ENCODE measurements around the gene SGCB. TPM values are rescaled to one million over a fixed set of nuclear protein-coding genes. Genes with fewer than 3 reads are reported as not detected.
"Not testable (repeated sequence)": the region's sequence is repeated elsewhere in the genome, so short reads cannot be mapped to it uniquely, and the experiment has no call there.

The SGCB gene, protein sequence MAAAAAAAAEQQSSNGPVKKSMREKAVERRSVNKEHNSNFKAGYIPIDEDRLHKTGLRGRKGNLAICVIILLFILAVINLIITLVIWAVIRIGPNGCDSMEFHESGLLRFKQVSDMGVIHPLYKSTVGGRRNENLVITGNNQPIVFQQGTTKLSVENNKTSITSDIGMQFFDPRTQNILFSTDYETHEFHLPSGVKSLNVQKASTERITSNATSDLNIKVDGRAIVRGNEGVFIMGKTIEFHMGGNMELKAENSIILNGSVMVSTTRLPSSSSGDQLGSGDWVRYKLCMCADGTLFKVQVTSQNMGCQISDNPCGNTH
- 1 to 10 TPM in 1 of 3 donors, under 1 TPM in 2; 0.31 to 1.4 (median 0.48) TPM for polyA plus RNA-seq

DNA sequence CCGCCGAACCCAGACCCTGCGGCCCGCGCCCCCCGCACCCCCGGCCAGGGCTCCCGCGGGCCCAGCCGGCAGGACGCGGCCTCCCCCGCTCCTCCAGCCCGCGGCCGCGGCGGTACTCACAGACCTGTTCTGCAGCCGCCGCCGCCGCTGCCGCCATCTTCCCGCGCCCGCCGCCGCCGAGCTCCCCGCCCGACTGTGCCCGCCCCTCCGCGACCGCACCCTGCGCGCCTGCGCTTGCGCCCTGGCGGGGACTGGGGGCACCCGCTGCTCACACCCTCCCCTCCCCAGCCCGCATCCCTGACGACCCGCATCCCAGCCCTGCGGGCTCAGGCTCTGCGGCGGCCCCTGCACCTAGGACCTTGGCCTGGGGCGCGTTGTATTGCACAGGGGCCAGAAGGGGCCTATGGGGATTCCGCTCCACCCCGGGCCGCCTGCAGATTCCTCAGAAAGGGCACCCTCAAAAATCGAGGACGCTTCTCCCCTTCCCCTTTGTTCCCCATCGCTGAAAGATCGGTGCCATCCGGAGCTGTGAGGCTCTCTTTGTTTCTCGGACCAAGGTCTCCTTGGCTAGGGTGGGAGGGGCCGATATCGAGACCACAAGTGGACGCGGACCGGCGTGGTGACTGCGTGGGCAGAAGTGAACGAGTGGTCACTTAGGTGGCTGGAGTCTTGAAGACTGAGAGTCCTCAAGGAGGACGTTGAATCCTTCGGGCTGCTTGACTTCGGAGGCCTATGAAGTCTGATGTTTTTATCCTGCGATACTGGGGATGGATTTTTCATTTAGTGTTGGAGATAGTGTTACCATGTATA is at the start of gene SGCB:
SGCB (minus strand) TSS at position 197 of the 810 bp plus-strand sequence; CDS start at position 157, 40 bp downstream.
- H3K4me1 Mint-ChIP-seq: peaks cover 14 to 28% of the 10 kb centered on the region in 2 donors
- peaks cover 0 to 1% (median 0%) of the 10 kb centered on the region in 6 donors for H3K9me3 Mint-ChIP-seq
- H3K36me3 Mint-ChIP-seq: no peaks in the 10 kb centered on the region
- peak within 1 kb of the TSS; percentile 73 to 88 (median 80) for H3K4me3 Mint-ChIP-seq
- DNase-seq: peak; percentile 27 to 63 (median 38)
- H3K27ac Mint-ChIP-seq: peak within 1 kb of the TSS in 1 of 6 donors; percentile 82
- peaks cover 4 to 11% (median 5%) of the 10 kb centered on the region in 3 donors for H3K27me3 Mint-ChIP-seq (ENCODE audit: low read depth in 3 of 3)

DNA sequence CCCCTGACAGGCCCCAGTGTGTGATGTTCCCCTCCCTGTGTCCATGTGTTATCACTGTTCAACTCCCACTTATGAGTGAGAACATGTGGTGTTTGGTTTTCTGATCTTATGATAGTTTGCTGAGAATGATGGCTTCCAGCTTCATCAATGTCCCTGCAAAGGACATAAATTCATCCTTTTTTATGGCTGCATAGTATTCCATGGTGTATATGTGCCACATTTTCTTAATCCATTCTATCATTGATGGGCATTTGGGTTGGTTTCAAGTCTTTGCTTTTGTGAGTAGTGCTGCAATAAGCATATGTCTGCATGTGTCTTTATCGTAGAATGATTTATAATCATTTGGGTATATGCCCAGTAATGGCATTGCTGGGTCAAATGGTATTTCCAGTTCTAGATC is 48.3 kb upstream of the SGCB start:
- not testable (repeated sequence) for H3K27ac Mint-ChIP-seq; DNase-seq; H3K27me3 Mint-ChIP-seq (ENCODE audit: low read depth in 3 of 3); H3K4me1 Mint-ChIP-seq; H3K4me3 Mint-ChIP-seq; H3K36me3 Mint-ChIP-seq
- peaks cover 0 to 25% (median 12%) of the 10 kb centered on the region in 6 donors for H3K9me3 Mint-ChIP-seq

DNA sequence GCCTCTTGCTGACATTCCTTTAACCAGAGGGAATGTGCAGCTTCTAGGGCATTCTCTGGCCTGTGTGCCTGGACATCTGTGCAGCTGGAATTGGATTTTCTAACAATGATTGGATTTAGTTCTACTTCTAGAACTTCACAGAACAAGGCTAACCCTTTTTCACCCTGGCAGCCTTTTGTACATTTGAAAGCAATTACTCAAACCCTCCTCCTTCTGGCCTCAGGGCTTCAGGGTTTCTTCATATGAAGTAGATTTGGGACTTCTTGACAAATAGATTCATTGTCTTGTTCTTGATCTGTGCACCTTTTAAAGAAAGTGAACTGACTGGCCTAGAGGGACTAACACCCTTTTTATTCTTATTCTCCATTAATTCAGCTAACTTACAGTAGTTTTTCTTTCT is 43.1 kb upstream of the SGCB start:
- Mint-ChIP-seq H3K36me3 (no peaks in the 10 kb centered on the region), H3K27ac (no peak overlapping the region), H3K9me3 (peaks cover 0 to 17% (median 3%) of the 10 kb centered on the region in 6 donors), H3K4me3 (no peak overlapping the region), H3K4me1 (no peaks in the 10 kb centered on the region), H3K27me3 (ENCODE audit: low read depth in 3 of 3) (peaks cover 2 to 4% (median 2%) of the 10 kb centered on the region in 3 donors)
- no peak for DNase-seq

DNA sequence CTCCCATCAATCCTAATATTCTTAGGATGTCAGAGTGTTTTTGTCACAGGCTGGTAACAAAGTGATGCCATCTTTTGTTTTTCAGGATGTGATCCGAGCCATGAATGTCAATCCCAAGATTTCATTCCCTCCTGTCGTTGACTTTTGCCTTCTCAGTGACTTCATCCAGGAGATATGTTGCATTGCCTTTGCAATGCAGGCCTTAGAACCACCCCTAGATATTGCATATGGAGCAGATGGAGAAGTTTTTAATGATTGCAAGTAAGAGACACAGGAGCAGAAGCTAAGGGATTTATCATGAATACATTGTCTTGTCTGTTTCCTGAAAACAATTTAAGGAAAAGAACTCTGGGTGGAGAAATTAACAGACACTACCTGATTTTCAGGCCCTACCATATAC is 41.6 kb upstream of the SGCB start:
- DNase-seq: no peak
- H3K27me3 Mint-ChIP-seq (ENCODE audit: low read depth in 3 of 3): peaks cover 2 to 10% (median 4%) of the 10 kb centered on the region in 3 donors
- no peaks in the 10 kb centered on the region for H3K4me1 Mint-ChIP-seq
- no peak overlapping the region for H3K27ac Mint-ChIP-seq
- no peak overlapping the region for H3K4me3 Mint-ChIP-seq
- no peaks in the 10 kb centered on the region for H3K36me3 Mint-ChIP-seq
- H3K9me3 Mint-ChIP-seq: peaks cover 0 to 22% (median 3%) of the 10 kb centered on the region in 6 donors

DNA sequence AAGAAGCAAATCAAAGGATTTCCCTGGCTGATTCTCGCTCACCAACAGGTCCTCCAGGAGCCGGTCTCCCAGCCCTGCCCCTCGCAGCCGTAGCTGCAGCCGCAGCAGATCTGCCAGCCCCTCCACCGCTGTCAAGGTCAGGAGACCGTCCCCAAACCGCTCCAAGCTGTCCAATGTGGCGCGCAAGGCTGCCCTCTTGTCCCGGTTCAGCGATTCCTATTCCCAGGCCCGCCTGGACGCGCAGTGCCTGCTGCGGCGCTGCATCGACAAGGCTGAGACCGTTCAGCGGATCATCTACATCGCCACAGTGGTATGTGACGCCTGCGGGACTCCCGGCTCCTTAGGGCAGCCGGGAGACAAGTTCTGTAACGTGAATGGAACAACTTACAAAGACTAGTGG is 38.6 kb upstream of the SGCB start:
- H3K4me3 Mint-ChIP-seq: no peak overlapping the region
- peaks cover 0 to 5% (median 0%) of the 10 kb centered on the region in 3 donors for H3K36me3 Mint-ChIP-seq
- H3K4me1 Mint-ChIP-seq: no peaks in the 10 kb centered on the region
- no peak overlapping the region for H3K27ac Mint-ChIP-seq
- peaks cover 2 to 8% (median 5%) of the 10 kb centered on the region in 3 donors for H3K27me3 Mint-ChIP-seq (ENCODE audit: low read depth in 3 of 3)
- DNase-seq: no peak
- H3K9me3 Mint-ChIP-seq: peaks cover 0 to 19% (median 1%) of the 10 kb centered on the region in 6 donors

DNA sequence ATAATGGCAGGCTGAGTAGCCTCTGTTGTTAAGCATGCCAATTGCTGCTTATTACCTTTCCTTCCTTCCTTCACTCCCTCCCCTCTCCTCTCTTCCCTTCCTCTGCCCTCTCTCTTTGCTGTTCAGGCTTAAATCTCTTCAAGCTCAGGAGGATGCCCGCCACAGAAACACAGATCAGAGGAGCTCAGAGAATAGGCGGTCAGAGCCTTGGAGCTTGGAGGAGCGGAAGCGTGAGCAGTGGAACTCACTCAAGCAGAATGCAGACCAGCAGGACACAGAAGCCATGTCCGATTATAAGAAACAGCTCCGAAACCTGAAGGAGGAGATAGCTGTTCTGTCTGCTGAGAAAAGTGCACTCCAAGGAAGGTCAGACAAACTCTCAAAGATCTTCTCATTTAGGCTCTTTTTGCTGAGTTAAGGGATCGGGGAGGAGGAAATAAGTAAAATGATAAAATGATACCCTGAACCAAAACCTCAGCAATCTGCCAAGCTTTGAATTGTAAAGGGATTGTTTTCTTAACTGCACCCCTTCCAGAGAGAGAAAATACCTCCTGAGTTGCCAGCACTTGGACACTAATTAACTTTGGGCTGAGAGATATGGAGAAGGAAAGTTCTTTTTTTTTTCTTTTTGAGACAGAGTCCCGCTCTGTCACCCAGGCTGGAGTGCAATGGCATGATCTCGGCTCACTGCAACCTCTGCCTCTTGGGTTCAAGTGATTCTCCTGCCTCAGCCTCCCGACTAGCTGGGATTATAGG is 33.9 kb upstream of the SGCB start:
- peaks cover 0 to 20% (median 4%) of the 10 kb centered on the region in 6 donors for H3K9me3 Mint-ChIP-seq
- no peak overlapping the region for H3K27ac Mint-ChIP-seq
- H3K36me3 Mint-ChIP-seq: peaks cover 0 to 5% (median 0%) of the 10 kb centered on the region in 3 donors
- H3K4me1 Mint-ChIP-seq: no peaks in the 10 kb centered on the region
- no peak overlapping the region for H3K4me3 Mint-ChIP-seq
- peaks cover 0 to 6% (median 3%) of the 10 kb centered on the region in 3 donors for H3K27me3 Mint-ChIP-seq (ENCODE audit: low read depth in 3 of 3)
- DNase-seq: no peak

DNA sequence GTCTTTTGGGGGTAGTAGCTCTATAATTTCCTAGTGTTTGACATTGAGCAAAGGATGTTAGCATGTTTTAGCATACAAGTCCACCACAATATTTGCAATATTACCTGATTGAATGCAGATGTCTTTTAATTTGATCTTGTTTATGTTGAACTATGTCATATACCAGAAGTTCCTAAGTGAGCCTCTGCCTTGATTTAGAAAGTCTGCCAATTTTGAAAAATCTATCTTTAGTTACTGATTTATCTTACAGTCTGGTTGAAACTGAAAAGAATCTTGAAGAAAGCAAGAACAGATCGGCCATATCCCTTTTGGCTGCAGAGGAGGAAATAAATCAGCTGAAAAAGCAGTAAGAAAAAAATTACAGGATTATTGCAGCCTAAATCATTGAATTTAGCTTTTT is 31.5 kb upstream of the SGCB start:
- Mint-ChIP-seq H3K9me3 (peaks cover 0 to 13% (median 3%) of the 10 kb centered on the region in 6 donors), H3K4me1 (no peaks in the 10 kb centered on the region), H3K4me3 (no peak overlapping the region), H3K27me3 (ENCODE audit: low read depth in 3 of 3) (peaks cover 1 to 3% (median 2%) of the 10 kb centered on the region in 3 donors), H3K27ac (no peak overlapping the region), H3K36me3 (peaks cover 0 to 4% (median 0%) of the 10 kb centered on the region in 3 donors)
- DNase-seq: no peak

DNA sequence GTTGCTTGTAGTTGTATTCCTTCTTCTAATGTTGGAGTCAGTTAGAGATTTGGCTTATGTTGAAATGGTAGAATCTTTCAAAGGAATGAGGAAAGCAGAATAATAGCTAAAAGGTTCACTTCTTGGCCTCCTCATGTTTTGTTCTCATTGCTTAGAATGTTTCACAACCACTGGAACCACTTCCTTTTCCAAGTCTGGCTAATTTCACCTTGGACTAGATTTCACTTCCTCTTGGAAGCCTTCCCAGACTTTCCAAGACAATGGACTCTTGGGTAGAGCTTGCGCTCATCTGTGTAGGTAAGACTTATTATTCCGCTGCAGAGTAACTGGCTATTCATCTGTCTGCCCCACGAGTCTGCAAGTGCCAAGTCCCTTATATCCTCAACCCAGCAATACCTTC is 21.3 kb upstream of the SGCB start:
- H3K27me3 Mint-ChIP-seq (ENCODE audit: low read depth in 3 of 3): peaks cover 2 to 5% (median 2%) of the 10 kb centered on the region in 3 donors
- H3K27ac Mint-ChIP-seq: no peak overlapping the region
- no peak overlapping the region for H3K4me3 Mint-ChIP-seq
- no peaks in the 10 kb centered on the region for H3K4me1 Mint-ChIP-seq
- H3K36me3 Mint-ChIP-seq: no peaks in the 10 kb centered on the region
- peaks cover 0 to 5% (median 0%) of the 10 kb centered on the region in 6 donors for H3K9me3 Mint-ChIP-seq
- DNase-seq: no peak

DNA sequence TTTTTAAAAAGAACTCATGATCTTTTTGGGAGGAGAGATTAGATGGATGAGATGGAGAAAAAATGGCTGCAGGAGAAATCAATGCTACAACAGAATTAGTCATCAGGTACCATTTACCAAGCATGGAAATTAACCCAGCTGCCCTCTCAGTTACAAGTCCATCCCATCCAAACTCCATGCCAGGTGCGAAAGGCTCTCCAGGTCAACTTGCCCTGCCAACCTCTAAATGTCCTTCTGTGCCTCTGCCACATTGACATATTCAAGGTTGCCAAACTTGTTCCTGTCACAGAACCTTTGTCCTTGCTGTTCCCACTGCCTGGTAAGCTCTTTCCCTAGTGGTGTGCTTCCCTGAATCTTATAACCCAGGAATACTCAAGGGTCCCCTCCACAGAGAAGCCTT is 20.2 kb upstream of the SGCB start:
- H3K27me3 Mint-ChIP-seq (ENCODE audit: low read depth in 3 of 3): peaks cover 7 to 11% (median 11%) of the 10 kb centered on the region in 3 donors
- no peaks in the 10 kb centered on the region for H3K4me1 Mint-ChIP-seq
- peaks cover 0 to 8% (median 2%) of the 10 kb centered on the region in 6 donors for H3K9me3 Mint-ChIP-seq
- H3K36me3 Mint-ChIP-seq: no peaks in the 10 kb centered on the region
- H3K4me3 Mint-ChIP-seq: no peak overlapping the region
- DNase-seq: no peak
- no peak overlapping the region for H3K27ac Mint-ChIP-seq

DNA sequence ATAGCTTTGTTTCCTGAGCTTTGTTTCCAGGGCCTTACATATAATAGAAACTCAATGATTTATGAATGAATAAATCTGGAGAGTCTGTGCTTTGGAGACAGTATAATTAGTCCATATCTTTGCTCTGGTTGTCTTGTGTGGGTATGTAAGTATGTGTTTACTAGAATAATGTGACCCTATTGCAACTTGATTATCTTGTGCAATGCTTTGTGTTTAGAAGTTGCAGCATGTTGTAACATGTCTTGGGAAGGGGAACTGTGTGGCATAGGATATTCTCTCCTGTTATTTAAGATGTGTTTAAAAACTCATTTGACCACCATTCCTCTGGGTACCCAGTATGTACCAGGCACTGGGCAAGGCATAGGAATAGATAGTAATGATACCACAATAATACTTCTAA is 19.1 kb upstream of the SGCB start:
- H3K4me3 Mint-ChIP-seq: no peak overlapping the region
- no peaks in the 10 kb centered on the region for H3K36me3 Mint-ChIP-seq
- peaks cover 9 to 17% (median 15%) of the 10 kb centered on the region in 3 donors for H3K27me3 Mint-ChIP-seq (ENCODE audit: low read depth in 3 of 3)
- H3K27ac Mint-ChIP-seq: no peak overlapping the region
- peaks cover 0 to 16% (median 2%) of the 10 kb centered on the region in 6 donors for H3K9me3 Mint-ChIP-seq
- DNase-seq: no peak
- H3K4me1 Mint-ChIP-seq: peaks cover 2 to 5% of the 10 kb centered on the region in 2 donors

DNA sequence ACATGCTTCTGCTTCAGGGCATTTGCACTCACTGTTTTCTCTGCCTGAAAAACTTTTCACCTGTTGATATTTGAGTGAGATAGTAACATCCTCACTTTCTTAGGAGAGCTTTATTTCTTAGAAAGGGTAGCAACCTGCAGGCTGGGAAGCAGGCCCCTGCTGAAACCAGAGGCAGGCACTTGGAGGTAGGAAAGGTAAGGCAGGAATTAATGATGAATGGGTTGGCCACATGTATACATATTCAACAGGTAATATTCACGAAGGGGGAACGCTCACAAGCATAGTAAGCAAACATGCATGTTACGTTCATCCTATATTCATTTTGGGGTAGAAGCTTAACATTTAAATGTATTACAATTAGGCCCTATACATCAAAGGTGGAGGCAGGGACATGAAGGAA is 16.2 kb upstream of the SGCB start:
- no peak for DNase-seq
- Mint-ChIP-seq H3K4me3 (no peak overlapping the region), H3K27ac (no peak overlapping the region), H3K27me3 (ENCODE audit: low read depth in 3 of 3) (peaks cover 17 to 25% (median 20%) of the 10 kb centered on the region in 3 donors), H3K4me1 (peaks cover 6 to 7% of the 10 kb centered on the region in 2 donors), H3K36me3 (no peaks in the 10 kb centered on the region), H3K9me3 (peaks cover 0 to 18% (median 2%) of the 10 kb centered on the region in 6 donors)

DNA sequence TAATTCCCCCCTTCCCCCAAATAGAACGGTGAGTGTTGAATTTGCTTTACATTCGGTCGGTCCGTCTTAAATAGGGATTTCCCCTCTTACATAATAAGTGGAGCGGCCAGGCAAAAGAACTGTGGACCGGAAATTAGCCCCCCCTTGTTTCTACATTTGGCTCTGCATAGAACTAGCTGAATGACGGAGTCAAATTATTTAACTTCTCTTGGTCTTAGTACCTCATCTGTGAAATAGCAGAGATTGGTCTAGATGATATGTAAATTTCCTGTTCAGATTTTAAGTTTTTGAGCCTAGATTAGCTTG is 14.3 kb upstream of the SGCB start:
- DNase-seq: no peak
- peaks cover 0 to 4% (median 0%) of the 10 kb centered on the region in 3 donors for H3K36me3 Mint-ChIP-seq
- H3K9me3 Mint-ChIP-seq: peaks cover 0 to 24% (median under 1%) of the 10 kb centered on the region in 6 donors
- H3K4me1 Mint-ChIP-seq: peaks cover 6 to 7% of the 10 kb centered on the region in 2 donors
- H3K4me3 Mint-ChIP-seq: no peak overlapping the region
- no peak overlapping the region for H3K27ac Mint-ChIP-seq
- H3K27me3 Mint-ChIP-seq (ENCODE audit: low read depth in 3 of 3): peaks cover 22 to 31% (median 26%) of the 10 kb centered on the region in 3 donors

DNA sequence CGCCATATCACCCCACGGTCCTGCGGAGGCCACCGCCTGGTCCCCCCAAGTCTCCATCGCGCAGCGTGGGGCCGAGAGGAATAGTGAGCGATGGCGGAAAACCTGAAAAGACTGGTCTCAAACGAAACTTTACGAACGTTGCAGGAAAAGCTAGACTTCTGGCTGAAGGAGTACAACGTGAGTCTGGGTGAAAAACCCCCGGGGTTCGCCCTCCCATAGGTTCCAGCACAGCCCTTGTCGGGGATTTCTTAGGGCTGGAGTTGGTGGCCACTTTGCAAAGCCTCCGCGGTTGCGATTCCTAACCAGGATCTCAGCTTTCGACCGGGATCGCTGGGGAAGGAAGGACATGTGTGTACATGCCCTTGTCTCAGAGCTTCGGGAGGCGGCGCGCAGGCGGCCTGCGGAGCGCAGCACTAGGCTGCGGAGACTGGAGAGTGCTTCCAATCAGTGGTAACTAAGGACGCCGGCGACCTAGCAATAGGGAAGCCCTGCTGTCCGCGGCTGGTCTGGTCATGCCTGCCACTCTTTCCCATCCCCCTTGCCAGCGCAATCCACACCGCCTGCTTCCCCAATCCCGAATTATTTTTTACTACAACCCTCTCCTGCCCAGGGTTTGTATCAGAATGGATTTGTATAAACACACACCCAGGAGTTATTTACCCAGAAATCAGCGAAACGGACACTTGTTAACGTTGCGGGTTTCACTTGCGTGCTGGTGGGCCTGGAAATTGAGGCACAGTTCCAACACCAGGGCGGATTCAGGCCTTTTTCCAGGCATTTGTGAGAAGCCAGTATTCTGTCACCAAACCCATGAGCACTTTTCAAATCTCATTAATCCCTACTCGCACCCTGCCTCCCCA is 13.7 kb upstream of the SGCB start:
- no peak for DNase-seq
- peak overlapping the region in 1 of 5 donors; percentile 18 for H3K4me3 Mint-ChIP-seq
- peaks cover 0 to 4% (median 0%) of the 10 kb centered on the region in 3 donors for H3K36me3 Mint-ChIP-seq
- peaks cover 0 to 24% (median under 1%) of the 10 kb centered on the region in 6 donors for H3K9me3 Mint-ChIP-seq
- H3K27me3 Mint-ChIP-seq (ENCODE audit: low read depth in 3 of 3): peaks cover 22 to 34% (median 29%) of the 10 kb centered on the region in 3 donors
- peaks cover 6 to 7% of the 10 kb centered on the region in 2 donors for H3K4me1 Mint-ChIP-seq
- no peak overlapping the region for H3K27ac Mint-ChIP-seq
